ENCODE data around the gene TRIO. TPM values are rescaled to one million over a fixed set of nuclear protein-coding genes. Genes with fewer than 3 reads are reported as not detected.

The TRIO gene
- total RNA-seq, 6 experiments from 2014 or later: 167 to 219 (median 190) TPM

- DNase-seq: no peak
- Mint-ChIP-seq H3K4me3 (no peak overlapping the region), H3K9me3 (no peaks in the 10 kb centered on the region), H3K27me3 (ENCODE audit: insufficient read depth) (peaks cover 19% of the 10 kb centered on the region), H3K4me1 (ENCODE audit: low read depth) (no peaks in the 10 kb centered on the region), H3K36me3 (ENCODE audit: low read depth) (no peaks in the 10 kb centered on the region), H3K27ac (no peak overlapping the region)
- TF ChIP-seq CTCF (IDR thresholded peaks at IDR 0.05): no peak
Observed at GRCh38 chr5:14525397-14525796, 382.3 kb downstream of the TRIO start.

- DNase-seq: no peak
- H3K4me1 Mint-ChIP-seq (ENCODE audit: low read depth): no peaks in the 10 kb centered on the region
- no peak for TF ChIP-seq CTCF (IDR thresholded peaks at IDR 0.05)
- H3K27ac Mint-ChIP-seq: no peak overlapping the region
- H3K9me3 Mint-ChIP-seq: no peaks in the 10 kb centered on the region
- H3K4me3 Mint-ChIP-seq: no peak overlapping the region
- peaks cover 27% of the 10 kb centered on the region for H3K27me3 Mint-ChIP-seq (ENCODE audit: insufficient read depth)
- H3K36me3 Mint-ChIP-seq (ENCODE audit: low read depth): no peaks in the 10 kb centered on the region
Observed at GRCh38 chr5:14526493-14526892, 383.4 kb downstream of the TRIO start.

GRCh38 chr5:14528115-14528514 lies 385.0 kb downstream of the TRIO start:
- H3K36me3 Mint-ChIP-seq (ENCODE audit: low read depth): no peaks in the 10 kb centered on the region
- H3K27me3 Mint-ChIP-seq (ENCODE audit: insufficient read depth): peaks cover 36% of the 10 kb centered on the region
- no peak overlapping the region for H3K4me3 Mint-ChIP-seq
- no peaks in the 10 kb centered on the region for H3K9me3 Mint-ChIP-seq
- TF ChIP-seq CTCF (IDR thresholded peaks at IDR 0.05): no peak
- H3K27ac Mint-ChIP-seq: no peak overlapping the region
- H3K4me1 Mint-ChIP-seq (ENCODE audit: low read depth): no peaks in the 10 kb centered on the region
- no peak for DNase-seq

GRCh38 chr5:14528926-14529325 lies 385.8 kb downstream of the TRIO start:
- Mint-ChIP-seq H3K27ac (no peak overlapping the region), H3K9me3 (no peaks in the 10 kb centered on the region), H3K27me3 (ENCODE audit: insufficient read depth) (peaks cover 31% of the 10 kb centered on the region), H3K4me3 (no peak overlapping the region), H3K4me1 (ENCODE audit: low read depth) (no peaks in the 10 kb centered on the region), H3K36me3 (ENCODE audit: low read depth) (no peaks in the 10 kb centered on the region)
- DNase-seq: no peak
- TF ChIP-seq CTCF (IDR thresholded peaks at IDR 0.05): no peak

- Mint-ChIP-seq H3K27ac (no peak overlapping the region), H3K9me3 (no peaks in the 10 kb centered on the region), H3K27me3 (ENCODE audit: insufficient read depth) (peaks cover 44% of the 10 kb centered on the region), H3K4me3 (no peak overlapping the region), H3K36me3 (ENCODE audit: low read depth) (no peaks in the 10 kb centered on the region), H3K4me1 (ENCODE audit: low read depth) (no peaks in the 10 kb centered on the region)
- no peak for TF ChIP-seq CTCF (IDR thresholded peaks at IDR 0.05)
- DNase-seq: no peak
Observed at GRCh38 chr5:14531668-14532067, 388.5 kb downstream of the TRIO start.

GRCh38 chr5:14532180-14532579 lies 389.0 kb downstream of the TRIO start:
- no peaks in the 10 kb centered on the region for H3K9me3 Mint-ChIP-seq
- DNase-seq: no peak
- H3K4me3 Mint-ChIP-seq: no peak overlapping the region
- peaks cover 42% of the 10 kb centered on the region for H3K27me3 Mint-ChIP-seq (ENCODE audit: insufficient read depth)
- no peak for TF ChIP-seq CTCF (IDR thresholded peaks at IDR 0.05)
- no peaks in the 10 kb centered on the region for H3K36me3 Mint-ChIP-seq (ENCODE audit: low read depth)
- H3K4me1 Mint-ChIP-seq (ENCODE audit: low read depth): no peaks in the 10 kb centered on the region
- H3K27ac Mint-ChIP-seq: no peak overlapping the region

All from HFFc6 (cell line).